NB4 (cell line): Measurements from ENCODE around the gene CEP76.

Experiments used
- DNase-seq: peaks from one replicate; pipeline ENCODE4 v3.0.0; 2010; ENCODE audit warnings: low read depth
- H3K4me3 ChIP-seq: one replicate; pipeline ENCODE4 v1.5.1; 2011; ENCODE audit warnings: mild to moderate bottlenecking, low read depth, low read length, moderate library complexity
- CTCF ChIP-seq: IDR thresholded peaks from one replicate; pipeline ENCODE4 v1.5.1; 2012; ENCODE audit warnings: low read depth, low read length
- MYC ChIP-seq: IDR thresholded peaks from 2 replicates; pipeline ENCODE4 v1.6.1; 2011; ENCODE audit warnings: low read depth, low read length
- POLR2A ChIP-seq: IDR thresholded peaks from 2 replicates; pipeline ENCODE4 v1.6.1; 2011; ENCODE audit warnings: mild to moderate bottlenecking; ENCODE audit not compliant: insufficient read length; ENCODE audit errors: extremely low read depth
- TF ChIP-seq, protein P1 (sequence below): IDR thresholded peaks from 2 replicates; pipeline ENCODE4 v1.6.1; 2011; ENCODE audit warnings: low read depth, low read length

The CEP76 gene

GRCh38 chr18:12726331-12726730, 23.8 kb upstream of the CEP76 start:
- no peak overlapping the region for H3K4me3 ChIP-seq
- TF ChIP-seq CTCF (no peak), POLR2A (no peak), MYC (no peak)
- TF ChIP-seq, protein P1, sequence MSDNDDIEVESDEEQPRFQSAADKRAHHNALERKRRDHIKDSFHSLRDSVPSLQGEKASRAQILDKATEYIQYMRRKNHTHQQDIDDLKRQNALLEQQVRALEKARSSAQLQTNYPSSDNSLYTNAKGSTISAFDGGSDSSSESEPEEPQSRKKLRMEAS: no peak

GRCh38 chr18:12722731-12723130, 20.2 kb upstream of the CEP76 start:
- no peak for DNase-seq
- H3K4me3 ChIP-seq: no peak overlapping the region
- TF ChIP-seq CTCF (no peak), MYC (no peak), POLR2A (no peak)
- TF ChIP-seq, protein P1: no peak

More at GRCh38 chr18:12726331-12726730, 23.8 kb upstream of the CEP76 start:
- DNase-seq: no peak

- no peak overlapping the region for H3K4me3 ChIP-seq
- TF ChIP-seq MYC (no peak), CTCF (no peak), POLR2A (no peak)
- TF ChIP-seq, protein P1: no peak
- no peak for DNase-seq
These were observed 19.2 kb upstream of the CEP76 start for GRCh38 chr18:12721495-12722275.

DNA sequence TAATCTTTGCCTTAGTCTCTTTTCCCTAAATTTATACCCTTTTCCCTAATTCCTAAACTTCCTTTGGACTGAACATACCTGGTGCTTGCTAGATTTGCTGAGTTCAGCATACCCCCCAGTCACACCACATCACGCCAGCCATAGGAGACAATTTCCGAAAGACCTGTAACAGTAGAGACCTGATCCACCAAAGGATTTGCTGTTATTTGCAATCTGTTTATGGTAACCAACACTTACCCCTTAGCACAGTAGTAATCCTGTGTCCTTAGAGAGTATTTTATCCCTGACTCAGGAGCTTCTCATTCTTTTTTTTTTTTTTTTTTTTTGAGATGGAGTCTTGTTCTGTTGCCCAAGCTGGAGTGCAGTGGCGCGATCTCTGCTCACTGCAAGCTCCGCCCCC, 8.9 kb upstream of the CEP76 start:
- no peak for DNase-seq
- TF ChIP-seq POLR2A (no peak), CTCF (no peak), MYC (no peak)
- TF ChIP-seq, protein P1: no peak
- H3K4me3 ChIP-seq: no peak overlapping the region

GRCh38 chr18:12703664-12704063, 1.1 kb upstream of the CEP76 start:
- H3K4me3 ChIP-seq: peak overlapping the region; percentile 83
- TF ChIP-seq, protein P1: no peak
- TF ChIP-seq POLR2A (no peak), CTCF (no peak), MYC (no peak)
- DNase-seq: peak; percentile 24
